A673 (cell line): ENCODE data around the gene SRCIN1. TPM values are rescaled to one million over a fixed set of nuclear protein-coding genes. Genes with fewer than 3 reads are reported as not detected.

Source experiments
- BruUV-seq: library from RNA; stranded (reverse); fragments of 400-500 nt; replicated peaks from 2 replicates; lab custom pipeline; 2021; lab: Mats Ljungman, UMichigan
- CTCF ChIA-PET: fragments of 300-600 bp; sonication (Branson Sonifier 250); formaldehyde crosslinking; loops from one replicate; lab custom pipeline; 2022; ENCODE audit warnings: antibody characterized with exemption; lab: Charles Lee
- POLR2A ChIA-PET: fragments of 300-600 bp; sonication (Branson Sonifier 250); formaldehyde crosslinking; loops from one replicate; lab custom pipeline; 2022; ENCODE audit warnings: antibody characterized with exemption; ENCODE audit not compliant: low non-redundant PET; lab: Charles Lee
- DNase-seq: peaks from one replicate; pipeline ENCODE4 v3.0.0-alpha.2; 2015; ENCODE audit warnings: low spot score
- H3K27ac ChIP-seq: fragments of 200-600 bp; sonication (generic); 2 replicates; pipeline ENCODE4 v1.5.1; 2016; ENCODE audit warnings: mixed run types, low read depth, mild to moderate bottlenecking, mixed read lengths, antibody characterized with exemption, low read length; ENCODE audit not compliant: poor library complexity, severe bottlenecking
- H3K27me3 ChIP-seq: fragments of 200-600 bp; sonication (generic); replicated peaks from 2 replicates; pipeline ENCODE4 v1.6.1; 2017; ENCODE audit warnings: mixed run types, low read depth, mild to moderate bottlenecking, mixed read lengths, antibody characterized with exemption, low read length; ENCODE audit not compliant: insufficient read depth, poor library complexity
- H3K36me3 ChIP-seq: fragments of 200-600 bp; sonication (generic); 2 replicates; pipeline ENCODE4 v1.6.1; 2016; ENCODE audit warnings: mixed run types, mild to moderate bottlenecking, mixed read lengths, antibody characterized with exemption, low read length; ENCODE audit not compliant: insufficient read depth, poor library complexity, severe bottlenecking
- H3K4me1 ChIP-seq: fragments of 200-600 bp; sonication (generic); 2 replicates; pipeline ENCODE4 v1.6.1; 2017; ENCODE audit warnings: mixed run types, mild to moderate bottlenecking, mixed read lengths, antibody characterized with exemption, low read length; ENCODE audit not compliant: insufficient read depth, poor library complexity, severe bottlenecking
- H3K4me3 ChIP-seq: fragments of 200-600 bp; sonication (generic); 2 replicates; pipeline ENCODE4 v1.5.1; 2016; ENCODE audit warnings: low read depth, mixed run types, mild to moderate bottlenecking, mixed read lengths, low read length; ENCODE audit not compliant: poor library complexity, severe bottlenecking
- H3K9me3 ChIP-seq: fragments of 200-600 bp; sonication (generic); 2 replicates; pipeline ENCODE4 v1.6.1; 2016; ENCODE audit warnings: mixed run types, low read depth, mild to moderate bottlenecking, mixed read lengths, antibody characterized with exemption, low read length; ENCODE audit not compliant: poor library complexity, severe bottlenecking
- CTCF ChIP-seq: fragments of 300-800, 200-600 bp; sonication (generic); conservative IDR thresholded peaks from 2 replicates; pipeline ENCODE4 v1.5.1; 2017; ENCODE audit warnings: low read depth, mild to moderate bottlenecking, antibody characterized with exemption, low read length, moderate library complexity, mixed read lengths
- EZH2 ChIP-seq: fragments of 200-600 bp; sonication (generic); IDR thresholded peaks from 2 replicates; pipeline ENCODE4 v1.6.1; 2017; ENCODE audit warnings: borderline replicate concordance, low read depth, mild to moderate bottlenecking, mixed read lengths, antibody characterized with exemption, low read length; ENCODE audit not compliant: poor library complexity, severe bottlenecking
- intact Hi-C: fragments of 100-400 bp; cut with micrococcal nuclease; formaldehyde crosslinking; loops from one replicate; pipeline ENCODE4 v1.10.0; 2022; ENCODE audit not compliant: unreplicated experiment
- total RNA-seq: library from RNA; stranded (reverse); gene quantifications from 2 replicates; pipeline ENCODE4 v1.2.3, GENCODE V29; 2021

Gene SRCIN1
- total RNA-seq, 1 experiment from 2014 or later = 1.6 TPM

GRCh38 chr17:38577645-38578173 is 28.0 kb downstream of the SRCIN1 start:
- Histone ChIP-seq H3K36me3 (no peaks in the 10 kb centered on the region), H3K4me1 (no peaks in the 10 kb centered on the region), H3K27ac (no peak overlapping the region), H3K4me3 (no peak overlapping the region), H3K9me3 (no peaks in the 10 kb centered on the region), H3K27me3 (peaks cover 29% of the 10 kb centered on the region)
- intact Hi-C loops = no loop called here
- DNase-seq = no peak
- BruUV-seq = no TSS peak
- ChIA-PET POLR2A (no interaction called here), CTCF (no interaction called here)
- no peak for TF ChIP-seq CTCF
- TF ChIP-seq EZH2 = no peak

DNA sequence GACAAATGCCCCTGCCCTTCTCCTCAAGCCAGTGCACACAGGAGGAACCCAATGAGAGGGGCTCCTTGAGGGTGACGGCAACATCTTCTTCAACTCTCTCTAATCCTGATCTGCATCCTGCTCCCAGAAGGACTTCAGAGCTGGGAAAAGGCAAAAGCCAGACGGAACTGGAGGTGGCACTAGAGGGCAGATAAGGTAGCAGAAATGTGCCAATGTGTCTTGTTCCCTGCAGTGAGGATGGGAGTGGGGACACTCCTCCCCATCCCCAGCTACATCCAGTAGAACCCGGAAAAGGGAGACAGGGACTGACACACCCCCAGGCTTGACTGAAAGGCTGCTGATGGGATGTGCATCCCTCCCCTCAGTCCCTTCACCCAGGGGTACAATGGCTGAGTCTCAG is 28.5 kb downstream of the SRCIN1 start:
- TF ChIP-seq EZH2 (no peak), CTCF (no peak)
- no peak overlapping the region for H3K4me3 ChIP-seq
- no peak for DNase-seq
- intact Hi-C loops = no loop called here
- H3K4me1 ChIP-seq = no peaks in the 10 kb centered on the region
- H3K36me3 ChIP-seq = no peaks in the 10 kb centered on the region
- ChIA-PET POLR2A (no interaction called here), CTCF (no interaction called here)
- H3K27me3 ChIP-seq = peaks cover 29% of the 10 kb centered on the region
- no peaks in the 10 kb centered on the region for H3K9me3 ChIP-seq
- BruUV-seq = no TSS peak
- H3K27ac ChIP-seq = no peak overlapping the region

DNA sequence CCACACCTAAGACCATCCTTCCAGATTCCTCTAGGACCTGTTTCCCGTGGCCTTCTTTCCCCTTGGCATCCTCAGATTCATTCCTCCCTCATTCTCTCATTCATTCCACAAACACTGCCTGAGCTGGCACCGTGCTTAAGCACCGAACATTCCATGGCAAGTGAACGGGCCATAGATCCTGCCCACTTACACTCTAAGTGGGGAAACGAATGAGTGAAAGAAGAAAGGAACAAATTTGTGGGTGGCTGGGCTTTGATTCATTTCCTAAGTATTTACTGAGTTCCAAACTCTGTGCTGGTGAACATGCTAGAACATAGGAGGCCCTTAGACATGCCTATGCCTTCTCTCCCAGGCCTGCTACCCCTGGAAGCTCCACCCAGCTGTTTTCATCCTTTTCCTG is 30.0 kb downstream of the SRCIN1 start:
- CTCF ChIA-PET = no interaction called here
- POLR2A ChIA-PET = no interaction called here

More for the DNA sequence above, 30.0 kb downstream of the SRCIN1 start:
- Histone ChIP-seq H3K9me3 (no peaks in the 10 kb centered on the region), H3K4me1 (no peaks in the 10 kb centered on the region), H3K27me3 (peaks cover 29% of the 10 kb centered on the region), H3K27ac (no peak overlapping the region), H3K36me3 (no peaks in the 10 kb centered on the region), H3K4me3 (no peak overlapping the region)
- no TSS peak for BruUV-seq
- TF ChIP-seq EZH2 (no peak), CTCF (no peak)
- intact Hi-C loops = no loop called here
- no peak for DNase-seq
